NCI-H2171 treated with DMSO at 0.1 percent for 48 hours (cell line): ENCODE data around the gene TIMMDC1.
"Not testable (repeated sequence)": the region's sequence is repeated elsewhere in the genome, so short reads cannot be mapped to it uniquely, and the experiment has no call there.

Experiments
- DNase-seq: peaks from one replicate; lab custom pipeline; 2025; lab: John Stamatoyannopoulos, UW

Gene TIMMDC1

GRCh38 chr3:119510690-119511089 lies 12.3 kb downstream of the TIMMDC1 start:
- DNase-seq, result no peak

DNA sequence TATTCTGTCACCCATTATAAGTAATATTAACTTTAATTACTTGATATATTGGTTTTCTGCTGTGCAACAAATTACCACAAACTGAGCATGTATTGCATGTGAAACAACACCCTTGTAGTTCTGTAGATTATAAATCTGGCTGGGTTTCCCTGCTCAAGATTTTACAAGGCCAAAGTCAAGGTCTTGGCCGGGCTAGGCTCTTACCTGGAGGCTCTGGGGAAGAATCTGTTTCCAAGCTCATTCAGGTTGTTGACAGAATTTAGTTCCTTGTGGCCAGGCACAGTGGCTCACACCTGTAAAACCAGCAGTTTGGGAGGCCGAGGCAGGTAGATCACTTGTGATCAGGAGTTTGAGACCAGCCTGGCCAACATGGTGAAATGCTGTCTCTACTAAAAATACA lies 16.3 kb downstream of the TIMMDC1 start:
- no peak for DNase-seq

DNA sequence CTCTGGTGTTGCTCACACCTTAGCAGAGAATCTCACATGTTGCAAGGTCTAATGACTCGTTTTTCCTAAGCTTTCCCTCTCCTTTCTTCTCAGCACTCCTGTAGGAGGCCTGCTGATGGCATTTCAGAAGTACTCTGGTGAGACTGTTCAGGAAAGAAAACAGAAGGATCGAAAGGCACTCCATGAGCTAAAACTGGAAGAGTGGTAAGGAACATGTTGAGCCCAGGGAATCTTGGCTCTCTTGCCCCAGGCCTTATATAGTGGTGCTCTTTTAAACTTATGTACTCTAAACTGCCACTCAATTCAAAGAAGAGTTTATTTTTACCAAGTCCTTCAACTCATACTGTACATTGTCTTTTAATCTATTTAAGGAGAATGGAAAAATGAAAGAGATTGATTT lies 18.8 kb downstream of the TIMMDC1 start:
- no peak for DNase-seq

DNA sequence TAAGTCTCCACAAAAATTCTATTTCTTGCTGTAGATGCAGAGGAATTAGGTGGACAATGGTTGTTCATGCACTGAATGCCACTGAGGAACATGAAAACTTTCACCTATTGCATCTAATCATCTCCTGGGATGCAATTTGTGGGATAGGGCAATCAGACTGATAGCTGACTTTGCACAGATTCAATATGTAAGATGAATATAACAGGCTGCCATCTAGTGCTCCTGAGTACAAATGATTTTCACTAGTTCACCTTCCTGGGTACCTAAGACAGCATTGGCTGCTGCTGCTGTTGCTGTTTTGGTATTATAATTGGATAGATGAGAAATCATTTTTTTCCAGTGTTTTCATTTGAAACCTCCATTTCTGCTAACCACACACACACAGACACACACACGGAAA lies 19.7 kb downstream of the TIMMDC1 start:
- no peak for DNase-seq

- DNase-seq, result no peak
These were observed 26.8 kb downstream of the TIMMDC1 start for GRCh38 chr3:119524931-119525662.

GRCh38 chr3:119527714-119528113 lies 29.4 kb downstream of the TIMMDC1 start:
- DNase-seq, result no peak

DNA sequence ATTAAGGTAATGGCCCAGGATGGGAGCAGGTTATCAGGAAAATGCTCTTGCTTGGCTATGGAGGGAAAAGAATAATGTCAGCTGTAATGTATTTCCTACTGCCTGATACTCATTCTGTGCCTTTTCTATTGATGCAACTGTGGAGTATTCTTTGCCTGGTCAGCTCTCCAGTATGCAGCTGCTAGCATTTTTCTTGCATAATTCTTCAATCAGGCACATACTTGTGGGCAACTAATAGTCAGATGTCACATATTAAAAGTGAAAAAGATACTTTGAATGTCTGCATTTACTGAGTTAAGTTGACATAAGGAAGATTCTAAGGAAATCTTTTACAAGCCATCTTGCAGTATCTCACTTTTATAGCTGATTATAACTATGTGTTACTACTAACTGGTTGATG lies 31.5 kb downstream of the TIMMDC1 start:
- DNase-seq, result no peak

GRCh38 chr3:119530456-119530855 lies 32.1 kb downstream of the TIMMDC1 start:
- no peak for DNase-seq

- no peak for DNase-seq
These were observed 32.8 kb downstream of the TIMMDC1 start for GRCh38 chr3:119531151-119531550.

DNA sequence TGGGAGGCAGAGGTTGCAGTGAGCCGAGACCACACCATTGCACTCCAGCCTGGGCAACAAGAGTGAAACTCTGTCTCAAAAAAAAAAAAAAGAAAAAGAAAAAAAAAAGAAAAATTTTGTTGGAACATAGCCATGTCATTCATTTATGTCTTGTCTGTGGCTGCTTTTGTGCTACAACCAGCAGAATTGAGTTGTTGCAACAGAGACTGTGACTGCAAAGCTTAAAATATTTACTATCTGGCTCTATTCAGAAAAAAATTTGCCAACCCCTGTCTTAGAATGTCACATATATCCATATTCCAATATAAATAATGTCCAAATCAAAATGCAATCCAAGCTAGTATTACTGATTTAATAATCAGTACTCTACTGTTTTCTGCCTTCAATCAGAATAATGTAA lies 35.9 kb downstream of the TIMMDC1 start:
- DNase-seq, result no peak

DNA sequence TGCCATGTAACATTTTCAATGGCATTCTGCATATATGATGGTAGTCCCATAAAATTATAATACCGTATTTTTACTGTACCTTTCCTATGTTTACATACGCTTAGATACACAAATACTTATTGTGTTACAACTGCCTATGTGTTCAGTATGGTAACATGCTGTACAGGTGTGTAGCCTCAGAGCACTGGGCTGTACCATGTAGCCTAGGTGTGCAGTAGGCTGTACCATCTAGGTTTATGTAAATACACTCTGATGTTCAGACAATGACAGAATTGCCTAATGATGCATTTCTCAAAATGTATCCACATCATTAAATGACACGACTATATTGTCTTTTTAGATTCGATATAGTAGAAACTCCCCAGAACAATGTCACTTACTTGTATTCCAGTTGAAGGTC lies 38.4 kb downstream of the TIMMDC1 start:
- no peak for DNase-seq

GRCh38 chr3:119538772-119539171 lies 40.4 kb downstream of the TIMMDC1 start:
- no peak for DNase-seq

DNA sequence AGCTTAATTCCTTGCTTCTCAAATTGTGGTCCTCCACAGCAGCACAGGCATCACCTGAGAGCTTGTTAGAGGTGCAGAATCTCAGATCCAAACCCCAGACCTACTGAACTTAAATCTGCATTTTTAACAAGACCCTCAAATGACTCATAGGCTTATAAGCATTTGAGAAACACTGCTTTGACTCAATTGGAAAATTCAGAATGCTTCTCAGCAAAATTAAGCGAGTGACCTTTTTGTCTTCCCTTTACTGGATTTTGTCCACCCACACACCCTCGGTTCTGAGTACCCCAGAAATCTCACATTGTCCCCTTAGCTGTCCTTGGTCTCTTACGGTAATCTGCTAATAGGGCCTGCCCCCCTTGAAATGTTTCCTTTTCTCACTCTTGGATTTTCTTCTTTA lies 43.2 kb downstream of the TIMMDC1 start:
- DNase-seq, result no peak

DNA sequence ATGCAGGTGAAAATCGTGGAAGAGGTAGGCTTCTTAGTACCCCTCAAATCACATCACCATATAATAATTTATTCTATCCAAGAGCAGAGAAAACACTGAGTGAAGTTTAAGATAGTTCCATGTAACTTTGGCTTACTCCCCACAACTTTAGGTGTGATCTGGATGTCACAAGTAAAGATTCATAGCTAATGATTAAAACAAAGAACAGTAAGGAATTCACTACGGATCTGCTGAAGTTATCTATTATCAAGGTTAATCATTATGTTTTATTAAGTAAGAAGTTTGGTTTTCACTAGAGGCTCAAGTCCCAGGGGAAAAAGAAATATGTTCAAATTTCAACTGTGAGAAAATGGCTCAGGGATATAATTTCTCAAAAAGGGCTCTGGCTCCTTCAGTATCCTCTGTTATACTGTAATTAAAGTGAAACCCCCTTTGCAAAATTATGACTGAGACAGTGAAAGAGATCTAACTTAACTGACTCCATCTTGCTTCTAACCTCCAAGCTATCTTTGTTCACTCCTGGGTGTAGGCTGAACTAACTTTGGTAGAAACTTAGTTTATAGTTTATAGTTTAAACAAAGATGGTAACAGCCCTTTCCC lies 43.9 kb downstream of the TIMMDC1 start:
- DNase-seq, result no peak

- no peak for DNase-seq
These were observed 44.8 kb downstream of the TIMMDC1 start for GRCh38 chr3:119543147-119543546.

DNA sequence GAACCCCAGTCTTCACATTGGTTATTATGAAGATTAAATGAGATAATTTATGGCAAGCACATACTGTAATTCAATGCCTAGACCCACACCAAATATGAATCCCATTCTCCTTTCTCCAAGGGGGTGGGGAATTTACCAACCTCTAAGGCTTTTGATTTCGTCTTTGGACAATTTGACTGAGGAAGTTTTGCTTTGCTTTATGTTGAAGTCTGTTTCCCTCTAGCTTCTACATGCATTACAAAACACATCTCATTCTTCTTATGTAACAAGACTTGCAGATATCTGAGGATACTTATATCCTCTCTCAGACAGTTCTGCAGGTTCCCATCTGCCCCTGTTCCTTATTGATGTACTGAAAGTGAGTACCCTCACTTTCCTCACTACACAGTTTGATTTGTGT lies 48.9 kb downstream of the TIMMDC1 start:
- no peak for DNase-seq

DNA sequence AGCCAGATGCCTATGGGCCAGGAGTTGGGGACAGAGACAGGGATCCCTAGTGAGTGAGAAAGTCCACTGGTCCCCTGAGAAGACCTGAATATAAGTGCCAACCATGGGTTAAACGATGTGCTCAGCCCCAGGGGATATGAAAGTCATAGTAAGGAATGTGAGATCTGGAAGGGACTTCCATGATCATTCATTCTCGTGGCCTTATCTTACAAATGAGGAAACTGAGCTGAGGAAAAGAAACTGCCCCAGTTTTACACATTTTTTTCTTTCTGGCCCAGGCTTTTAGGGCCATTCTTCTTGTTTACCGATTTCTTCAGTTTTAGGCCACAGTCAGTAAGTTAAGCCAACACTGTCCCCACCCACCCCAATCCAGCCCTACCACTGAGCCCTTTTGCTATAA lies 50.0 kb downstream of the TIMMDC1 start:
- no peak for DNase-seq

DNA sequence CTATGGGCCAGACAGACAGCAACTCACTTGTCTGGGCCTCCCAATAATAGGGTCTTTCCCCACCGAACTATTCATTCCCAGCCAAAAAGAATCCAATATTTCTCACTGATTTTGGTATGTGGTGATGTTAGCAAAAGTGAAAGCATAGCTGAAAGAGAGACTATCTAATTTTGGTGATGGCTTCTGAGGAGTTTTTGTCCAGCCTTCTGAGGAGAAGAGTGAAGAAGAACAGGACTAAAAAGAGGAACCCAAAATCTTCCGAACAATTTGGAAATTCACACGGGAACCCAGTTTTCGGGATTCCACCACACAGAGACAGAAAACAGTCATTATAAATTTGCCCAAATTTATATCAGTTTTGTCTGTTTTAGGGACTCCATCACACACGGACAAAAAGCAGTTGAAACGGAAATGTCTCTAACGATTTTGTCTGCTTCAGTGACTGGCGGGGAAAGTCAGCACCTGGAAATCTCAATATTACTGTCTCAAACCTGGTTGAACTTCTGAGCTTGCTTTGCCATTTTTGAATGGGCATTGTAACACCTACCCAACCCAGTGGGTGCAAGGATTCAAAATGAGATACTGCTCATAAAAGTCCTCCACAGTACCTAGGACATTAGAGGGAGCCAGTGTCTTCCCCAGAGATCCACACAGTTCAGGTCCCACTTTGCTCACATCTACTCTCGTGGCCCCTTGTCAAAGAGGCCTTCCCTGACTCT lies 52.0 kb downstream of the TIMMDC1 start:
- DNase-seq, result no peak

- DNase-seq, result no peak
These were observed 53.3 kb downstream of the TIMMDC1 start for GRCh38 chr3:119551598-119551997.

DNA sequence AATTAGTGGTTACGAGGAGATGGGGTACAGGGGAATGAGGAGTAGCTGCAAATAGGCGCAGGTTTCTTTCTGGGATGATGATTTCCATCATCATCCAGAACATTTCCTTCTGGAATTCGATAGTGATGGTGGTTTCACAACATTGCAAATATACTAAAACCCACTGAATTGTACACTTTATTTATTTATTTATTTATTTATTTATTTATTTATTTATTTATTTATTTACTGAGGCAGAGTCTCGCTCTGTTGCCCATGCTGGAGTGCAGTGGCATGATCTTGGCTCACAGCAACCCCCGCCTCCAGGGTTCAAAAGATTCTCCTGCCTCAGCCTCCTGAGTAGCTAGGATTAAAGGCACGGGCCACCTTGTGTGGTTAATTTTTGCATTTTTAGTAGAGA lies 54.6 kb downstream of the TIMMDC1 start:
- not testable (repeated sequence) for DNase-seq

DNA sequence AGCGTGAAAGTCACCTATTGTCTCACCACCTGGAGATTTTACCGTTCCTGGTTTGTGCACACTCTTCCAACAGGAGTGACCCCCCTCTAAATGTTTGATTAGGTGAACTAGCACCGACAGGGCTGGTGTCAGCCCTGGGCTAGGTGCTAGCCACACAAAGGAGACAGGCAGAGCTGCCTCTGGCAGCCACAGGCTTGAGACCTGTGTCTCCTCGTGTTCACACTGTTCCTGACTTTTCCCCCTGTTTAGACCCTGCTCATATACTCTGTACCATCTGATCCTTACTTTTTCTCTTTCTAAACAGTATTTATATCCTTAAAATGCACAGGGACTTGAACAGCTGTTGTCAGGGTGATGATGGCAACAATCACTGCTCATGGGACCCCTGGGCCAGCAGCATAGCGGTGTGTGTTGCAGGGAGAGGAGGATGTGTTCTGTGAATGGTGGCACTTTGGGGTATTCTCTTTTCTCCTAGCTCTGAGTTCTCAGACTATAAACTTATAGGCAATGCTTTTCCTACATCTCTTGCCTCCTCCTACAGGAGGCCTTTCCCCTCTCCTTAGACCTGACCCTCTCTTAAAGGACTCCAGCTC lies 55.6 kb downstream of the TIMMDC1 start:
- no peak for DNase-seq

DNA sequence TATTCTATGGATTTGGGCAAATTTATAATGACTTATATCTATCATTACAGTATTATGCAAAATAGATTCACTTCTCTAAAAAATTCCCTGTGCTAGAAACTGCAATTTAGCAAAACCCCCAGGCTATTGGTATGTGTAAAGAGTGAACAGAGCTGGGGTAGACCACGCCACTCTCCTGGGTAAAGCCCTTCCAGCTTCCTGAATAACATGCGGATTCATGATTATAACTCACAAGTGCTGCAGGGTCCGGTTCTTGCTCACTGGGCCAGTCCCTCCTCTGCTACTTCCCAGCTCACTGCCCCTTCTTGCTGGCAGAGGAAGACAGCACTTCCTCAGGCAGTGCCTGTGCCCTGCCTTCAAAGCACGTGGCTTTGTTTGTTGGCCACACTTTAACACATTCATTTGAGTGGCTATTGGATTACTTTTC lies 57.0 kb downstream of the TIMMDC1 start:
- DNase-seq, result no peak

DNA sequence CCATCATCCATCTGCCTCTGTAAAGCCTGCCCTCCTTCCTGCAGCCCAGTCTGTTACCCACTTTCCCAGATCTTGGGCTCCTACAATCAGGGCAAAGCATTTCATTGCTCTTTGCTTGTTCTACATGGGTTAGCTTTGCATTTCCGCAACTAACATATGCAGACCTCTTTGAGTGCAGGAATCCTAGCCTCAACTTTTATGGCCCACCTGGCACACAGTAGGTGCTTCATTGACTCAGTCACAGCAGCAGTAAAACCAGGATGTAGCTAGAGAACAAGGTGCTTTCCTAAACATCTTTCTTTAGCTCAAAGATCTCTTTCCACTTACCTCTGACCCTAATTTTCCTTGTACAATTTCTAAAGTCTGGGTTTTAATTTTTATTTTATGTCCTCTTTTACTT lies 57.6 kb downstream of the TIMMDC1 start:
- no peak for DNase-seq
